ENCODE data around the gene SLC6A3. TPM values are rescaled to one million over a fixed set of nuclear protein-coding genes. Genes with fewer than 3 reads are reported as not detected.

The SLC6A3 gene
- total RNA-seq, 4 donors from 2014 or later, result not detected

- intact Hi-C loops (cut with DNase I; ENCODE audit: low total_unique reads), result loop anchor here (5.0 kb wide), 1 partner anchor 257 kb away; no protein-coding TSS in a partner anchor
- H3K4me1 ChIP-seq, result peaks cover 0 to 20% (median 15%) of the 10 kb centered on the region in 4 donors
- TF ChIP-seq CTCF (IDR thresholded peaks at IDR 0.05) (no peak), POLR2A (IDR thresholded peaks at IDR 0.05) (peak; percentile 84), EP300 (IDR thresholded peaks at IDR 0.05; ENCODE audit: low read depth) (no peak), POLR2AphosphoS5 (IDR thresholded peaks at IDR 0.05) (peak; percentile 72 to 80 (median 76))
- in situ Hi-C loops (cut with MboI; ENCODE audit: low pct_ligation_motif_present in 1 of 4, low pct_unique_long_range_greater_than_20kb in 1 of 4, low sequenced_read_pairs in 3 of 4), result loop anchor here in 1 of 4 donors (25.0 kb wide), 1 partner anchor 252 kb away; no protein-coding TSS in a partner anchor
- no peaks in the 10 kb centered on the region for H3K27me3 ChIP-seq
- H3K4me3 ChIP-seq, result peak overlapping the region; percentile 21 to 78 (median 50)
- no peaks in the 10 kb centered on the region for H3K9me3 ChIP-seq
- H3K27ac ChIP-seq, result peak overlapping the region; percentile 67 to 85 (median 80)
- no peaks in the 10 kb centered on the region for H3K36me3 ChIP-seq
- WGBS, 2 donors (ENCODE audit: low coverage in 1 of 2), result 21 to 97% methylated on average over 4 to 33 of the region's 48 CpGs
- DNase-seq, result peak; percentile 95
Measured at GRCh38 chr5:1385395-1386273, 59.6 kb downstream of the SLC6A3 start.

GRCh38 chr5:1384521-1384920, 60.7 kb downstream of the SLC6A3 start:
- DNase-seq, result no peak
- H3K4me1 ChIP-seq, result peaks cover 0 to 22% (median 20%) of the 10 kb centered on the region in 4 donors
- intact Hi-C loops (cut with DNase I; ENCODE audit: low total_unique reads), result no loop called here
- TF ChIP-seq EP300 (IDR thresholded peaks at IDR 0.05; ENCODE audit: low read depth) (no peak), POLR2AphosphoS5 (IDR thresholded peaks at IDR 0.05) (no peak), CTCF (IDR thresholded peaks at IDR 0.05) (no peak), POLR2A (IDR thresholded peaks at IDR 0.05) (no peak)
- no peaks in the 10 kb centered on the region for H3K36me3 ChIP-seq
- no peaks in the 10 kb centered on the region for H3K9me3 ChIP-seq
- peaks cover 8% of the 10 kb centered on the region for H3K27me3 ChIP-seq
- no peak overlapping the region for H3K4me3 ChIP-seq
- WGBS, 2 donors (ENCODE audit: low coverage in 1 of 2), result 62 to 83% methylated on average over 3 to 10 of the region's 10 CpGs
- no peak overlapping the region for H3K27ac ChIP-seq
- in situ Hi-C loops (cut with MboI; ENCODE audit: low pct_ligation_motif_present in 1 of 4, low pct_unique_long_range_greater_than_20kb in 1 of 4, low sequenced_read_pairs in 3 of 4), result loop anchor here in 1 of 4 donors (25.0 kb wide), 1 partner anchor 253 kb away; no protein-coding TSS in a partner anchor

- no peak overlapping the region for H3K27ac ChIP-seq
- in situ Hi-C loops (cut with MboI; ENCODE audit: low pct_ligation_motif_present in 1 of 4, low pct_unique_long_range_greater_than_20kb in 1 of 4, low sequenced_read_pairs in 3 of 4) (loop anchor here in 1 of 4 donors (25.0 kb wide), 1 partner anchor 253 kb away; no protein-coding TSS in a partner anchor), intact Hi-C loops (cut with DNase I; ENCODE audit: low total_unique reads) (no loop called here)
- 20 to 76% methylated on average over 1 to 8 of the region's 8 CpGs for WGBS, 2 donors (ENCODE audit: low coverage in 1 of 2)
- no peak for TF ChIP-seq POLR2A (IDR thresholded peaks at IDR 0.05)
- TF ChIP-seq CTCF (IDR thresholded peaks at IDR 0.05), result no peak
- no peak for TF ChIP-seq EP300 (IDR thresholded peaks at IDR 0.05; ENCODE audit: low read depth)
- TF ChIP-seq POLR2AphosphoS5 (IDR thresholded peaks at IDR 0.05), result no peak
- no peak for DNase-seq
- H3K4me1 ChIP-seq, result peaks cover 0 to 22% (median 20%) of the 10 kb centered on the region in 4 donors
- no peak overlapping the region for H3K4me3 ChIP-seq
- peaks cover 12% of the 10 kb centered on the region for H3K27me3 ChIP-seq
- H3K9me3 ChIP-seq, result no peaks in the 10 kb centered on the region
- no peaks in the 10 kb centered on the region for H3K36me3 ChIP-seq
Measured at GRCh38 chr5:1383886-1384401, 61.3 kb downstream of the SLC6A3 start.

GRCh38 chr5:1383344-1383743, 61.9 kb downstream of the SLC6A3 start:
- no peak overlapping the region for H3K4me3 ChIP-seq
- no peak for DNase-seq
- no peak for TF ChIP-seq EP300 (IDR thresholded peaks at IDR 0.05; ENCODE audit: low read depth)
- TF ChIP-seq CTCF (IDR thresholded peaks at IDR 0.05), result no peak
- no peak for TF ChIP-seq POLR2A (IDR thresholded peaks at IDR 0.05)
- TF ChIP-seq POLR2AphosphoS5 (IDR thresholded peaks at IDR 0.05), result no peak
- in situ Hi-C loops (cut with MboI; ENCODE audit: low pct_ligation_motif_present in 1 of 4, low pct_unique_long_range_greater_than_20kb in 1 of 4, low sequenced_read_pairs in 3 of 4), result loop anchor here in 1 of 4 donors (25.0 kb wide), 1 partner anchor 254 kb away; no protein-coding TSS in a partner anchor
- 84 to 93% methylated on average over 3 to 16 of the region's 17 CpGs for WGBS, 2 donors (ENCODE audit: low coverage in 1 of 2)
- peaks cover 12% of the 10 kb centered on the region for H3K27me3 ChIP-seq
- intact Hi-C loops (cut with DNase I; ENCODE audit: low total_unique reads), result no loop called here
- H3K27ac ChIP-seq, result no peak overlapping the region
- no peaks in the 10 kb centered on the region for H3K9me3 ChIP-seq
- H3K36me3 ChIP-seq, result no peaks in the 10 kb centered on the region
- H3K4me1 ChIP-seq, result peaks cover 0 to 22% (median 20%) of the 10 kb centered on the region in 4 donors
